Glomerular visceral epithelial cell (primary cell): ENCODE results near the gene TLDC2.
"Not testable (repeated sequence)": the region's sequence is repeated elsewhere in the genome, so short reads cannot be mapped to it uniquely, and the experiment has no call there.

Experiments used
- DNase-seq: peaks from one replicate; pipeline ENCODE4 v3.0.0-alpha.2; 2016; ENCODE audit errors: extremely low spot score

The TLDC2 gene

DNA sequence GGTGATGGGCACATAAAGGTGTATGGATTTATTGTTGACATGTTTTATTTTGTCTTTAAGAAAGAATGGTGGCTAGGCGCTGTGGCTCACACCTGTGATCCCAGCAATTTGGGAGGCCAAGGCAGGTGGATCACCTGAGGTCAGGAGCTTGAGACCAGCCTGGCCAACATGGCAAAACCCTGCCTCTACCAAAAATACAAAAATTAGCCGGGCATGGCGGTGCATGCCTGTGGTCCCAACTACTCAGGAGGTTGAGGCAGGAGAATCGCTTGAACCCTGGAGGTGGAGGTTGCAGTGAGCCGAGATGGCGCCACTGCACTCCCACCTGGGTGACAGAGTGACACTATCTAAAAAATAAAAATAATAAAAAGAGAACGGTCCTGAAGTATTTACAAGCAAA is 30.1 kb downstream of the TLDC2 start:
- not testable (repeated sequence) for DNase-seq

DNA sequence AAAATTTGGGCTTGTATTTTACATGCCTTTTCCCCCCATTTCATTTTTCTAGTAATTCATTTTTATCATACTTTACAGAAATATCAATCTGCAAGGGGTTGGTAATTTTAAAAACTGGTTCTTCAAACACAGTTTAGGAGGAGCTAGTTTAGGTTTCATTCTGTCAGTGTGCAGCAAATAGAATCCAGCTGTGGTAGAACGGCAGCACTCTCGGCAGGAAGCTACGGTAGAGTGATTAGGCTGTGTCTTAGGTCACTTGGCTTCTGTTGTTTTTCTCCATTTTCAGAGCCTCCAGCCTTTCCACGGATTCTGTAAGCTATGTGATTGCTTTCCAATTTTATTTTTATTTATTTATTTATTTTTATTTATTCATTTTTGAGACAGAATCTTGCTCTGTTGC is 32.7 kb downstream of the TLDC2 start:
- no peak for DNase-seq

DNA sequence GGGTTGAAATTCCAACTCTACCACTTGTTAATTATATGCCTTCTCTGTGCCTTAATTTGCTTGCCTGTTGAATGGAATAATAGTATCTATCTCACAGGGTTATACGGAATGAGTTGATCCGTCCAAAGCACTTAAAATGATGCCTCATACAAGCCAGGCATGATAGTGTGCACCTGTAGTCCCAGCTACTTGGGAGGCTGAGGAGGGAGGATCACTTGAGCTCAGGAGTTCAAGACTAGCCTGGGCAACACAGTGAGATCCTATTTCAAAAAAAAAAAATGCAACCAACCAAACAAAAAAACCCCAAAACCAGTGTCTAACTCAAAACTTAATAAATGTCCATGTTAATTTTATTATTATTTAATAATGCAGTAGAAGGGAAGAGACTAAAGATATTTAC is 40.3 kb downstream of the TLDC2 start:
- DNase-seq: no peak

DNA sequence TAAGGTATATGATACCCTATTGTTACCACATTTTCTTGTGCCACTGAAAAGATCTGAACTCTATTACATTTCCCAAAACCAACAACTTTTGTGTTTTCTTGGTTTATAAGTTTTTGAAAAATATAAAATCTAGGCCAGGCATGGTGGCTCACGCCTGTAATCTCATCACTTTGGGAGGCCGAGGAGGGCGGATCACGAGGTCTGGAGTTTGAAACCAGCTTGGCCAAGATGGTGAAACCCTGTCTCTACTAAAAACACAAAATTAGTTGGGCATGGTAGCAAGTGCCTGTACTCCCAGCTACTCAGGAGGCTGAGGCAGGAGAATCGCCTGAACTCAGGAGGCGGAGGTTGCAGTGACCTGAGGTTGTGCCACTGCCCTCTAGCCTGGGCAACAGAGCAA is 41.3 kb downstream of the TLDC2 start:
- DNase-seq: no peak

DNA sequence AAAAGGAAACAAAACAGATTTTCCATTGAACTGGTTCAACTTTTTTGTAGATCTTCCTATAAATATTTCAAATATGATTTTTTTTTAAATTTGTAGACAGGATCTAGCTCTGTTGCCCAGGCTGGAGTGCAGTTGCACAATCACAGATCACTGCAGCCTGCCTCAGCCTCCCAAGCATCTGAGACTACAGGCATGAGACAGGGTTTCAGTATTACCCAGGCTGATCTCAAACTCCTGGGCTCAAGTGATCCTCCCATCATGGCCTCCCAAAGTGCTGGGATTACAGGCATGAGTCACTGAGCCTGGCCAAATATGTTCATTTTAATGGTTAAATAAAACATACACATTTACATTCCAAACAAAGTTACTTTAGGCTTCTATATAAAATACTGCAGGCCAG is 42.0 kb downstream of the TLDC2 start:
- no peak for DNase-seq

DNA sequence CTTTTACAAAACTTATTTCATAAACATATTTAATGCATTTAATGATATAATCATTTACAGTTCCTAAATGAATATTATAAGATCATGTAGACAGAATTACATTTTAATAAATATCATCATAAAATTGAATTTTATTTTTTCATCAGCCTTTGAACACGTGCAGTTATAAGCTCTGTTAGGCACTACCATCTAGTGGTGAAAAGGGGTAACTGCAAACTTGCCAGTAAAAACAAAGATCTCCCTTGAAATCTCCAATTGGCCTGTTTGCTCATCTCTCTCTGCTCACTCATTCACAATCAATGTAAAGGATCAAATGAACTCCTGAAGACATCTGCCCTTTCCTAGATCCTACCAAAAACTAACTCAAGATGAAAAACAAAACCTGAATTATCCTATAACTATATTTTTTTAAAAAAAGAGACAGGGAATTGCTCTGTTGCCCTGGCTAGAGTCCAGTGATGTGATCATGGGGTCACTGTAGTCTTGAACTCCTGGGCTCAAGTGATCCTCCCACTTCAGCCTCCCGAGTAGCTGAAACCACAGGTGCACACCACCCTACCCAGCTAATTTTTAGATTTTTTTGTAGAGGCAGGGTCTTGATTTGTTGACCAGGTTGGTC is 43.9 kb downstream of the TLDC2 start:
- peak; percentile 65 for DNase-seq

DNA sequence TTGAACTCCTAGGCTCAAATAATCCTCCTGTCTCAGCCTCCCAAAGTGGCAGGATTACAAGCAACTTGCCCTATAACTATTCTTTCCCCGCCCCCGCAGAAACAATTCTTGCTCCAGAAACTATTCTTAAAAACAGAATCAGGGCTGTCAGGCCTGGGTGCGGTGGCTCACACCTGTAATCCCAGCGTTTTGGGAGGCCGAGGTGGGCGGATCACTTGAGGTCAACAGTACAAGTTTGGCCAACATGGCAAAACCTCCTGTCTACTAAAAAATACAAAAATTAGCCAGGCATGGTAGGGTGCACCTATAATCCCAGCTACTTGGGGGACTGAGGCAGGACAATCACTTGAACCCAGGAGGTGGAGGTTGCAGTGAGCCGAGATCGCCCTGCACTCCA is 44.4 kb downstream of the TLDC2 start:
- DNase-seq: no peak

DNA sequence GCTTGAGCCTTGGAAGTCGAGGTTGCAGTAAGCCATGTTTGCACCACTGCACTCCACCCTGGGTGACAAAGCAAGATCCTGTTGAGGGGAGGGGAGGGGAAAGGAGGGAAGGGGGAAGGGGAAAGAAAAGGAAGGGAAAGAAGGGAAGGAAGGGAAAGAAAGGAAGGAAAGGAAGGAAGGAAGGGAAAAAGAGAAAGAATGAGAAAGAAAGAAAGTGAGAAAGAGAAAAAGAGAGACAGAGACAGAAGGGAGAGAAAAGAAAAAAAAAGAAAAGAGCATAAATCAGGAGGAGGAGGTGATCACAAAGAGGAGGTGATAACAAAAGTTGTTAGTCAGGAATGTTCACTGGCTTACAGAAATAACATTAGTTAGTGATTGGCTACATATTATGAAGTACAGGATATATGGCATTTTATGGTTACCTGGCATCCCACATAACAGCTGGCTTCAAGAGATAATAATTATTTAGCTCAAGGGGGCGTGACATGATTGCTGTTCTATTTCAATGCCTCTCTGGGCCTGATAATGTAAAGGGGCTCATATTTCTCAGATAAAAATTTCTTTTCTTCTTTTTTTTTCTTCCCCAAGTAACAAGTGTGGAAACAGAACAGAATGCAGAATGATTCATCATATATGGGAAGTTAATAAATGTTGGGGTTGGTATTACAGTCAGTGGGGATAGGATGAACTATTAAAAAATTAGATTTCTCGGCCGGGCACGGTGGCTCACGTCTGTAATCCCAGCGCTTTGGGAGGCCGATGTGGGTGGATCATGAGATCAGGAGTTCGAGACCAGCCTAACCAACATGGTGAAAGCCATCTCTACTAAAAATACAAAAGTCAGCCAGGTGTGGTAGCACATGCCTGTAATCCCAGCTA is 48.5 kb downstream of the TLDC2 start:
- peak; percentile 74 for DNase-seq

DNA sequence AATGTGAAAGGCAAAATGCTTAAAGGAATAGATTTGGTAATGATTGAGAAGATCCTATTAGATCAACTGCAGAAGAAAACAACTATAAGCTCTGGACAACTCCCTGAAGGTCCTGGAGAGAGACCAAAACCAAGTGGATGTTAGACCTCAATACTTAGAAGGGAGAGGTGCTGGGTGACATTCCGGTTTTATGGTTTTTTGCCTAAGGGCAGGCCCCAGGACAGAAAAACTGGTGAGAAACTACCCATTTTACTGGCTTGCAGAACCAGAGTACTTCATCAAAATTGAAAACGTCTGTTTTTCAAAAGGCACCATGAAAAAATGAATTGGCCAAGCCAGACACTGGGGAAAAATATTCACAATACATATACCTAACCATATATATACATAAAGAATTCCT is 49.3 kb downstream of the TLDC2 start:
- no peak for DNase-seq

DNA sequence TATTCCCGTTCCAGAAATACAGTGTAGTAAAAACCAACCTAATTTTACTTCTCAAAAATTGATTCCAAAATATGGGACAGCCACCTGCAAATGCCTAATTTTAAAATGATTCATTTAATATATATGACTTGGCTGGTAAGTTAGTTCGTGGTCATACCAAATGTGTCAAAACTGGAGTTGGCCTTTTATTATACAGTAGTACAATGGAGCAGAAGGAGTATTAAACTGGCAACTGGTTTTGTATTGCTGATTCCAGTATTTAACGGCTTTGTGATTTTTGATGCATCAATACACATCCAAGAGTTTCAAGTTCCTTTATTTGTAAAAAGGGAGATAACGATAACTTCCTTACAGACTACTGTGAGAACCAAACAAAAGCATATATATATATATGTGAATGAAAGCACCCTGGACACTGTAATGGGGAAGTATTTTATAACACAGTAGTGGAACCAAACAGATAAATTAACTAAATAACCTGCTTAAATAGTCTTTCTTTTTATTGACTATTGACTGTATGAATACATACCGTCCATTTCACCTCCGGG is 50.8 kb downstream of the TLDC2 start:
- no peak for DNase-seq

DNA sequence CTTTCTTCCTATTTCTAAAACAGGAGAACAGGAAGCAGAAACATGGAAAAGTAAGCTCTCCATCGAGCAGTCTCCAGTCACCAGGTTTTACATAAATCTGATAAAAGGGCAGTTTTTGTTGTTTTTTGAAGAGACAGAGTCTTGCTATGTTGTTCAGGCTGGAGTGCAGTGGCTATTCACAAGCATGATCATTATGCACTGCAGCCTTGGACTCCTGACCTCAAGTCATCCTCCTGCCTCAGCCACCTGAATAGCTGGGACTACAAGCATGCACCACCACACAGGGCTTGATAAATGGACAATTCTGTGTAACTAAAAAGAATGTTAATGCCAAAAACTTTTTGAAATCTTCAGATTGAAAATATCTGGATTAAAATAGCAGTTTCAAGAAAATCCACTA is 51.8 kb downstream of the TLDC2 start:
- DNase-seq: no peak

DNA sequence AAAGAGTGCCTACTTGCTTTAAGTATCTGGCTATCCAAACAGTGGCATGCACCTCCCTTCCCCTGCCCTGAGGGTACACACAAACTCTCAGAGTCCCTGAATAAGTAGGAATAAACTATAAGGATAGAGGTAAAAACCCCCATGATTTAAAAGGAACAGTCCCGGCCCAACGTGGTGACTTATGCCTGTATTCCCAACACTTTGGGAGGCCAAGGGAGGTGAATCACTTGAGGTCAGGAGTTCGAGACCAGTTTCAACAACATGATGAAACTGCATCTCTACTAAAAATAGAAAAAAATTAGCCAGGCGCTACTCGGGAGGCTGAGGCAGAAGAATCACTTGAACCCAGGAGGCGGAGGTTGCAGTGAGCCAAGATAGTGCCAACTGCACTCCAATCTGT is 53.4 kb downstream of the TLDC2 start:
- peak; percentile 28 for DNase-seq

DNA sequence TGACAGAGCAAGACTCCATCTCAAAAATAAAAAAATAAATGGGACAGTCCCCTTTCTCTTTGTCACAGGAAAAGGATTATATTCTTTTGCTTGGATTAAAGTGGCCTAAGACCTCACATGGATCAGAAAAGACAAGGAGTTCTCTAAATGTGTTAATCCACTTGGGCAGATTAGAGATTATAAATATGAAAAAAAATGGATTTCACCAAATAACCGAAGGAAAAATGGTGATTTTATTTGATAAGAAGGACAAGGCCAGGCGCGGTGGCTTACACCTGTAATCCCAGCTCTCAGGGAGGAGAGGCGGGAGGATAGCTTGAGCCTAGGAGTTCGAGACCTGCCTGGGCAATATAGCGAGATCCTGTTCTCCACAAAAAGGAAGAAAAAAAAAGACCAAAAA is 53.8 kb downstream of the TLDC2 start:
- no peak for DNase-seq

DNA sequence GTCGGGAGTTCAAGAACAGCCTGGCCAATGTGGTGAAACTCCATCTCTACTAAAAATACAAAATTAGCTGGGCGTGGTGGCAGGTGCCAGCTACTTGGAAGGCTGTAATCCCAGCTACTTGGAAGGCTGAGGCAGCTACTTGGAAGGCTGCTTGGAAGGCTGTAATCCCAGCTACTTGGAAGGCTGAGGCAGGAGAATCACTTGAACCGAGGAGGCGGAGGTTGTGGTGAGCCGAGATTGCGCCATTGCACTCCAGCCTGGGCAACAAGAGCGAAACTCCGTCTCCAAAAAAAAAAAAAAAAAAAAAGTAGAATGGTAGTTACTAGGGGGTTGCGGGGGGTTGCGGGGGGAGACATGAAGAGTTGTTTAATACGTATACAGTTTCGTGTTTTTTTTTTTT is 56.1 kb downstream of the TLDC2 start:
- DNase-seq: not testable (repeated sequence)

DNA sequence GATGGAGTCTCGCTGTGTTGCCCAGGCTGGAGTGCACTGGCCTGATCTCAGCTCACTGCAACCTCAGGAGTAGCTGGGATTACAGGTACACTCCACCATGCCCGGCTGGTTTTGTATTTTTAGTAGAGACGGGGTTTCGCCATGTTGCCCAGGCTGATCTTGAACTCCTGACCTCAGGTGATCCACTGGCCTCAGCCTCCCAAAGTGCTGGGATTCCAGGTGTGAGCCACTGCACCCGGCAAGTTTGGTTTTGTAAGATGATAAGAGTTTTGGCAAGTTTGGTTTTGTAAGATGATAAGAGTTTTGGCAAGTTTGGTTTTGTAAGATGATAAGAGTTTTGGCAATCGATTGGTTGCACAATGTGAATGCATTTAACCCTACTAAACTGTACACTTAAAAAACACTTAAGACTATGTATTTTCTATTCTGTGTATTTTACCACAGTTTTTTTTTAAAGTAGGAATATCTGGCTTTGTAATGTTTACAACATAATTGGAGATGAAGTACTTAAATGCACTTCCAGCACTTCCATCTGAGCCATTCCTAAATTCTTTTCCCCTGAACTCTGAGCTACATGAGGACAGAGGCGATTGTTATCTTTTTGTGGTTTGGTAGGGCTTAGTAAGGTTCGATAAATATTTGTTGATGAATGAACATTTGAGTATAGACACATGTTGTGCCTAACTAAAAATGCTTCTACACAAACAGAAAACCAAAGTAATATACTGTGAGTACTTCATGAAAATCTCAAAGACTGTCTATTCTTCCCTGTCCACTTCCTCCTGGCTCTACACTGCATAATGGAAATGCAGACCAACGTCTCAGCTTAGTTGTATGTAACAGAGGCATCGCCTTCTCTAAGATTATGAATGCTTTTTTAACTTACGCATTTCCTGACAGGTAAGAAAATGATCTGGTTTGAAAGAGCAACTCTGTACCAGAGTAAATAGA is 56.8 kb downstream of the TLDC2 start:
- DNase-seq: no peak

DNA sequence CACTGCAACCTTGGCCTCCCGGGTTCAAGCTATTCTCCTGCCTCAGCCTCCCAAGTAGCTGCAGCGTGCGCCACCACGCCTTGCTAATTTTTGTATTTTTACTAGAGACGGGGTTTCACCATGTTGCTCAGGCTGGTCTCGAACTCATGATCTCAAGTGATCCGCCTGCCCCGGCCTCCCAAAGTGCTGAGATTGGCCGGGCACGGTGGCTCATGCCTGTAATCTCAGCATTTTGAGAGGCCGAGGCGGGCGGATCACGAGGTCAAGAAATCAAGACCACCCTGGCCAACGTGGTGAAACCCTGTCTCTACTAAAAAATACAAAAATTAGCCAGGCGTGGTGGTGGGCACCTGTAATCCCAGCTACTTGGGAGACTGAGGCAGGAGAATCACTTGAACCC is 57.6 kb downstream of the TLDC2 start:
- DNase-seq: not testable (repeated sequence)

DNA sequence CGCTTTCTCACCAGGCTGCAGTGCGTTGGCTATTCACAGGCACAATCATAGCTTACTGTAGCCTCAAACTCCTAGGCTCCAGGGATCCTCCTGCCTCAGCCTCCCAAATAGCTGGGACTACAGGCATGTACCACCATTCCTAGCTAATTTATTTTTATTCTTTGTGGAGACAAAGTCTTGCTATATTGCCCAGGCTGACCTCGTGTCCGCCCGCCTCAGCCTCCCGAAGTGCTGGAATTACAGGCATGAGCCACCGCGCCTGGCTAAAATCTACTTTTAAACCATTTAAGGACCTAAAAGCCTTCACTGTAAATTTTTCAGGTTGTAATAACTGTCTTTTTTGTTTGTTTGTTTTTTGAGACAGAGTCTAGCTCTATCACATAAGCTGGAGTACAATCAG is 60.4 kb downstream of the TLDC2 start:
- DNase-seq: no peak

DNA sequence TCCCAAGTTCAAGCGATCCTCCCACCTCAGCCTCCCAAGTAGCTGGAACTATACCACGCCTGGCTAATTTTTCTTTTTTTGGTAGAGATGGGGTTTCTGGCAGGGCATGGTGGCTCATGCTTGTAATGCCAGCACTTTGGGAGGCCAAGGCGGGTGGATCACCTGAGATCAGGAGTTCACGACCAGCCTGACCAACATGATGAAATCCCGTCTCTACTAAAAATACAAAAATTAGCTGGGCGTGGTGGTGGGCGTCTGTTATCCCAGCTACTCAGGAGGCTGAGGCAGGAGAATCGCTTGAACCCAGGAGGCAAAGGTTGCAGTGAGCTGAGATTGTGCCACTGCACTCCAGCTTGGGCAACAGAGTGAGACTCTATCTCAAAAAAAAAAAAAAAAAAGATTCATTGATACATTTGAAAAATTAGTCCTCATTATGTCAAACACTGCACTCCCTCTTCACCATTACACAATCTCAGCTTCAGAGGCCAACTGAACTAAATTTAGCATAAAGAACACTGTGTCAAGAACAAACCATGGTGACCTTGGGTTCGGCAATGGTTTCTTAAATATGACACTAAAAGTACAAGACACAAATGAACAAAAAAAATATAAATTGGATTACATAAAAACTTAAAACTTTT is 60.9 kb downstream of the TLDC2 start:
- not testable (repeated sequence) for DNase-seq

DNA sequence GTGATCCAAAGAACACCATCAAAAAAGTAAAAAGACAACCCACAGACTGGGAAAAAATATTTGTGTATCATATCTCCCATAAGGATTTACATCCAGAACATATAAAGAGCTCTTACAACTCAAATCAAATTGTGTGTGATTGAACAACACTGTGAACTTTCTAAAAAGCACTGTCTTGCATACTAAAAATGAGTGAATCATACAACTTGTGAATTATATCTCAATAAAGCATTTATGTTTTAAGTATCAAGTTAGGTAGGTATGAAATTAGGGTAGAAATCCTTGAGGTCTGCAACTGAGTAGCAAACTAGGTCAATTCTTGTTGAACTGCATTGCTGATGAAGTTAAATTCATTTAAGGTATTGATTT is 61.4 kb downstream of the TLDC2 start:
- DNase-seq: no peak

DNA sequence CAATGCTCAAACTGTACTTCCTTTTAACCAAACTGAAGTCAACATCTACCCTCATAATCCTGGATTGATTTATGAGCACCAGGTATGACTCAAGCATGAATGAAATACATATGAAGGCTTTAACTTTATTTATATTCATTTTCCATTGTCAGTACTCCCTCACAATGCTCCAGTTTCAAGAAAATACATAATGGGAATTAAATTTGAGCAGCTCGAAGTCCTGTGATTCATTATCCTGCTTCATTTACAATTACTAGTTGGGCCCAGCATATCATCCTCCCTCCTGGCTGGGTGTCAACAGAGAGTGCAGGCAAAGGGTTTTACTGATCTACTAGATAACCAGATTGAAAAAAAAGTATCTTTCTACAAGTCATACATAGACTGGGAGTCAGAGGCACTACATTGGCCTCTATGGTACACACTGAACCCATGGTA is 65.5 kb downstream of the TLDC2 start:
- DNase-seq: no peak
